AG08396 (cell line): ENCODE data around the gene FRY.

Source experiments
- DNase-seq: peaks from one replicate; pipeline ENCODE4 v3.0.0; 2012; ENCODE audit warnings: low spot score, mixed read lengths

FRY gene

GRCh38 chr13:32174366-32174765 lies 142.8 kb downstream of the FRY start:
- no peak for DNase-seq

GRCh38 chr13:32175307-32175706 lies 143.7 kb downstream of the FRY start:
- DNase-seq, result no peak

GRCh38 chr13:32175943-32176342 lies 144.4 kb downstream of the FRY start:
- DNase-seq, result no peak

- no peak for DNase-seq
These were observed 145.1 kb downstream of the FRY start for GRCh38 chr13:32176696-32177095.

GRCh38 chr13:32178763-32179162 lies 147.2 kb downstream of the FRY start:
- no peak for DNase-seq

- DNase-seq, result no peak
These were observed 148.1 kb downstream of the FRY start for GRCh38 chr13:32179708-32180107.

GRCh38 chr13:32187651-32188050 lies 156.1 kb downstream of the FRY start:
- DNase-seq, result no peak

- no peak for DNase-seq
These were observed 160.0 kb downstream of the FRY start for GRCh38 chr13:32191452-32191998.

- DNase-seq, result no peak
These were observed 164.1 kb downstream of the FRY start for GRCh38 chr13:32195713-32196112.

- DNase-seq, result no peak
These were observed 167.6 kb downstream of the FRY start for GRCh38 chr13:32199168-32199567.

GRCh38 chr13:32200741-32201140 lies 169.2 kb downstream of the FRY start:
- peak; percentile 12 for DNase-seq

- DNase-seq, result no peak
These were observed 170.2 kb downstream of the FRY start for GRCh38 chr13:32201809-32202208.

GRCh38 chr13:32202268-32202667 lies 170.7 kb downstream of the FRY start:
- DNase-seq, result no peak

- DNase-seq, result no peak
These were observed 171.6 kb downstream of the FRY start for GRCh38 chr13:32203221-32203620.

- no peak for DNase-seq
These were observed 172.2 kb downstream of the FRY start for GRCh38 chr13:32203736-32204135.

GRCh38 chr13:32205431-32206096 lies 174.0 kb downstream of the FRY start:
- DNase-seq, result no peak

GRCh38 chr13:32206097-32206740 lies 174.6 kb downstream of the FRY start:
- peak; percentile 15 for DNase-seq

- DNase-seq, result no peak
These were observed 177.3 kb downstream of the FRY start for GRCh38 chr13:32208860-32209259.

GRCh38 chr13:32209652-32210051 lies 178.1 kb downstream of the FRY start:
- no peak for DNase-seq

GRCh38 chr13:32210101-32210500 lies 178.5 kb downstream of the FRY start:
- no peak for DNase-seq

GRCh38 chr13:32211813-32212212 lies 180.2 kb downstream of the FRY start:
- peak; percentile 66 for DNase-seq

GRCh38 chr13:32212421-32212820 lies 180.8 kb downstream of the FRY start:
- DNase-seq, result peak; percentile 63

GRCh38 chr13:32213626-32214025 lies 182.1 kb downstream of the FRY start:
- DNase-seq, result no peak

- DNase-seq, result no peak
These were observed 182.5 kb downstream of the FRY start for GRCh38 chr13:32214071-32214470.
